Liver (tissue), 9 donors: ENCODE data around the gene NSUN2. TPM values are rescaled to one million over a fixed set of nuclear protein-coding genes. Genes with fewer than 3 reads are reported as not detected.

Experiments used
- DNase-seq: peaks from one replicate; pipeline ENCODE4 v3.0.0-alpha.2; 2017; ENCODE audit warnings: low spot score
- H3K27ac ChIP-seq, 2 donors: one replicate each; pipeline ENCODE4 v1.7.0; 2013; ENCODE audit warnings: inconsistent platforms in 2 of 2, low read length in 2 of 2, control low read depth in 1 of 2, low read depth in 1 of 2, mild to moderate bottlenecking in 1 of 2
- H3K27me3 ChIP-seq, 4 donors: one replicate each; pipeline versions ENCODE4 v1.6.1 to v1.7.0; 2013; ENCODE audit warnings: low read length in 3 of 4, inconsistent platforms in 1 of 4, mild to moderate bottlenecking in 1 of 4, moderate library complexity in 1 of 4; ENCODE audit not compliant: control insufficient read depth in 4 of 4, insufficient read depth in 4 of 4
- H3K36me3 ChIP-seq, 4 donors: one replicate each; pipeline versions ENCODE4 v1.6.1 to v1.7.0; 2013; ENCODE audit warnings: low read length in 3 of 4, mild to moderate bottlenecking in 3 of 4, low read depth in 1 of 4, moderate library complexity in 1 of 4; ENCODE audit not compliant: control insufficient read depth in 4 of 4, insufficient read depth in 3 of 4
- H3K4me1 ChIP-seq, 4 donors: one replicate each; pipeline versions ENCODE4 v1.6.1 to v1.7.0; 2013; ENCODE audit warnings: low read length in 3 of 4, mild to moderate bottlenecking in 3 of 4, moderate library complexity in 1 of 4; ENCODE audit not compliant: control insufficient read depth in 4 of 4, insufficient read depth in 4 of 4
- H3K4me3 ChIP-seq, 3 donors: one replicate each; pipeline versions ENCODE4 v1.6.1 to v1.7.0; 2013; ENCODE audit warnings: low read length in 3 of 3, control low read depth in 1 of 3, low read depth in 1 of 3, mild to moderate bottlenecking in 1 of 3
- H3K9ac ChIP-seq, 2 donors: one replicate each; pipeline ENCODE4 v1.7.0; 2013; ENCODE audit warnings: low read length in 2 of 2, mild to moderate bottlenecking in 2 of 2, moderate library complexity in 2 of 2, control low read depth in 1 of 2, low read depth in 1 of 2
- H3K9me3 ChIP-seq, 4 donors: one replicate each; pipeline versions ENCODE4 v1.6.1 to v1.7.0; 2013; ENCODE audit warnings: low read length in 3 of 4; ENCODE audit not compliant: control insufficient read depth in 4 of 4
- EGR1 ChIP-seq, 2 donors: IDR thresholded peaks; 2 replicates each; pipeline ENCODE4 v1.6.1; 2016 to 2018; ENCODE audit warnings: antibody characterized with exemption in 2 of 2, low read depth in 2 of 2
- FOXA1 ChIP-seq: IDR thresholded peaks from 2 replicates; pipeline ENCODE4 v1.6.1; 2016; ENCODE audit warnings: antibody characterized with exemption
- FOXA2 ChIP-seq: IDR thresholded peaks from 2 replicates; pipeline ENCODE4 v1.6.1; 2016; ENCODE audit warnings: antibody characterized with exemption
- GABPA ChIP-seq, 2 donors: IDR thresholded peaks in 1 of 2; conservative IDR thresholded peaks in 1 of 2; 2 replicates each; pipeline ENCODE4 v1.6.1; 2016; ENCODE audit warnings: antibody characterized with exemption in 2 of 2, mild to moderate bottlenecking in 1 of 2, moderate library complexity in 1 of 2
- HNF4A ChIP-seq, 2 donors: conservative IDR thresholded peaks; 2 replicates each; pipeline ENCODE4 v1.6.1; 2016; ENCODE audit warnings: antibody characterized with exemption in 2 of 2, mild to moderate bottlenecking in 2 of 2
- HNF4G ChIP-seq: IDR thresholded peaks from 2 replicates; pipeline ENCODE4 v1.6.1; 2016; ENCODE audit warnings: antibody characterized with exemption
- JUND ChIP-seq, 2 donors: IDR thresholded peaks; 2 replicates each; pipeline ENCODE4 v1.6.1; 2016; ENCODE audit warnings: antibody characterized with exemption in 2 of 2
- NR2F2 ChIP-seq: IDR thresholded peaks from 2 replicates; pipeline ENCODE4 v1.6.1; 2016; ENCODE audit warnings: antibody characterized with exemption
- RAD21 ChIP-seq, 2 donors: IDR thresholded peaks; 2 replicates each; pipeline ENCODE4 v1.6.1; 2016; ENCODE audit warnings: antibody characterized with exemption in 2 of 2, mild to moderate bottlenecking in 2 of 2
- RXRA ChIP-seq, 2 donors: IDR thresholded peaks; 2 replicates each; pipeline ENCODE4 v1.6.1; 2017 to 2018; ENCODE audit warnings: antibody characterized with exemption in 2 of 2, mild to moderate bottlenecking in 1 of 2
- SP1 ChIP-seq: IDR thresholded peaks from 2 replicates; pipeline ENCODE4 v1.6.1; 2018; ENCODE audit warnings: antibody characterized with exemption, mild to moderate bottlenecking
- TAF1 ChIP-seq: conservative IDR thresholded peaks from 2 replicates; pipeline ENCODE4 v1.6.1; 2016; ENCODE audit warnings: antibody characterized with exemption, mild to moderate bottlenecking
- YY1 ChIP-seq: IDR thresholded peaks from 2 replicates; pipeline ENCODE4 v1.6.1; 2016; ENCODE audit warnings: antibody characterized with exemption, mild to moderate bottlenecking
- WGBS: extraction: QIAGEN DNeasy Blood & Tissue Kit; methylation state at CpG from one replicate; pipeline ENCODE4 v1.1.7; 2013; 5-methylcytosine and 5-hydroxymethylcytosine counted together
- polyA plus RNA-seq, 2 donors: library from polyadenylated mRNA; stranded (reverse) in 1 of 2; unstranded in 1 of 2; fragments of 200-250 nt in 1 of 2; fragments of >200 nt in 1 of 2; fragmentation: Nextera tagmentation in 1 of 2; extraction: Ambion mirVana in 1 of 2; gene quantifications; one replicate each; pipeline versions ENCODE4 v1.2.1 to v1.2.3, GENCODE V29; 2013 to 2015
- total RNA-seq, 2 donors: library from RNA; depleted of rRNA; stranded (reverse); fragments of >200 nt; gene quantifications; one replicate each; pipeline ENCODE4 v1.2.3, GENCODE V29; 2014
- TF ChIP-seq, protein P1 (sequence below): IDR thresholded peaks from 2 replicates; pipeline ENCODE4 v1.6.1; 2016; ENCODE audit warnings: antibody characterized with exemption, mild to moderate bottlenecking
- TF ChIP-seq, protein P2 (sequence below): IDR thresholded peaks from 2 replicates; pipeline ENCODE4 v1.6.1; 2016; ENCODE audit warnings: antibody characterized with exemption
- TF ChIP-seq, protein P3 (sequence below): IDR thresholded peaks from 2 replicates; pipeline ENCODE4 v1.6.1; 2016; ENCODE audit warnings: antibody characterized with exemption
- TF ChIP-seq, protein P4 (sequence below): fragments of 150-350 bp; IDR thresholded peaks from 2 replicates; pipeline ENCODE4 v1.5.1; 2017; ENCODE audit warnings: improper control_type of control experiment, low read depth, low read length; ENCODE audit not compliant: missing input control
- donor health status: healthy.
- donor health status: healthy.
- donor health status: healthy.
- donor health status: healthy.
- donor health status: healthy.

The NSUN2 gene
- total and polyA plus RNA-seq, 4 donors: 26.9 to 52.2 (median 28.1) TPM

DNA sequence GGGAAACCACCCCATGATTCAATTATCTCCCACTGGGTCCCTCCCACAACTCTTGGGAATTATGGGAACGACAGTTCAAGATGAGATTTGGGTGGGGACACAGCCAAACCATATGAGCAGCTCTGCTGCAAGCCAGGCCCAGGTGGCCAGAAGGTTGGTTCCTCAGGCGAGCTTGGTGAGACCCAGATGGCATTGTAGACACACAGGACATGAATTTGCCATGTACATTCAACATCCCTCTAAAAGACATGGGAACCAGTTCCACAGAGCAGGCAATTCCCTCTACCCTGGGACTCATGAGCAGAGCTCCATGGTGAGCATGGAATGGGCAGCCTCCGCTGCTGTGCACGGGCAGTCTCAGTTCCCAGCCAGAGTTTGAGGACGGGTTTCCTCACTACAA lies 53.3 kb downstream of the NSUN2 start:
- Histone ChIP-seq H3K36me3 (no peaks in the 10 kb centered on the region), H3K4me1 (peaks cover 4 to 19% (median 8%) of the 10 kb centered on the region in 4 donors), H3K9me3 (no peaks in the 10 kb centered on the region), H3K27ac (no peak overlapping the region), H3K27me3 (no peaks in the 10 kb centered on the region), H3K9ac (no peak overlapping the region), H3K4me3 (no peak overlapping the region)
- WGBS: 87% methylated on average over 5 of the region's 5 CpGs
- no peak for DNase-seq
- no peak for TF ChIP-seq NR2F2
- no peak for TF ChIP-seq FOXA2
- no peak for TF ChIP-seq GABPA (IDR thresholded peaks at IDR 0.05 in 1 of 2, conservative IDR thresholded peaks at IDR 0.05 in 1 of 2)
- TF ChIP-seq SP1: no peak
- TF ChIP-seq HNF4A (conservative IDR thresholded peaks at IDR 0.05): no peak
- TF ChIP-seq, protein P1, sequence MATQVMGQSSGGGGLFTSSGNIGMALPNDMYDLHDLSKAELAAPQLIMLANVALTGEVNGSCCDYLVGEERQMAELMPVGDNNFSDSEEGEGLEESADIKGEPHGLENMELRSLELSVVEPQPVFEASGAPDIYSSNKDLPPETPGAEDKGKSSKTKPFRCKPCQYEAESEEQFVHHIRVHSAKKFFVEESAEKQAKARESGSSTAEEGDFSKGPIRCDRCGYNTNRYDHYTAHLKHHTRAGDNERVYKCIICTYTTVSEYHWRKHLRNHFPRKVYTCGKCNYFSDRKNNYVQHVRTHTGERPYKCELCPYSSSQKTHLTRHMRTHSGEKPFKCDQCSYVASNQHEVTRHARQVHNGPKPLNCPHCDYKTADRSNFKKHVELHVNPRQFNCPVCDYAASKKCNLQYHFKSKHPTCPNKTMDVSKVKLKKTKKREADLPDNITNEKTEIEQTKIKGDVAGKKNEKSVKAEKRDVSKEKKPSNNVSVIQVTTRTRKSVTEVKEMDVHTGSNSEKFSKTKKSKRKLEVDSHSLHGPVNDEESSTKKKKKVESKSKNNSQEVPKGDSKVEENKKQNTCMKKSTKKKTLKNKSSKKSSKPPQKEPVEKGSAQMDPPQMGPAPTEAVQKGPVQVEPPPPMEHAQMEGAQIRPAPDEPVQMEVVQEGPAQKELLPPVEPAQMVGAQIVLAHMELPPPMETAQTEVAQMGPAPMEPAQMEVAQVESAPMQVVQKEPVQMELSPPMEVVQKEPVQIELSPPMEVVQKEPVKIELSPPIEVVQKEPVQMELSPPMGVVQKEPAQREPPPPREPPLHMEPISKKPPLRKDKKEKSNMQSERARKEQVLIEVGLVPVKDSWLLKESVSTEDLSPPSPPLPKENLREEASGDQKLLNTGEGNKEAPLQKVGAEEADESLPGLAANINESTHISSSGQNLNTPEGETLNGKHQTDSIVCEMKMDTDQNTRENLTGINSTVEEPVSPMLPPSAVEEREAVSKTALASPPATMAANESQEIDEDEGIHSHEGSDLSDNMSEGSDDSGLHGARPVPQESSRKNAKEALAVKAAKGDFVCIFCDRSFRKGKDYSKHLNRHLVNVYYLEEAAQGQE: no peak
- no peak for TF ChIP-seq RXRA (IDR thresholded peaks at IDR 0.05)
- no peak for TF ChIP-seq TAF1
- no peak for TF ChIP-seq HNF4G
- no peak for TF ChIP-seq EGR1 (IDR thresholded peaks at IDR 0.05; ENCODE audit: low read depth in 2 of 2)

DNA sequence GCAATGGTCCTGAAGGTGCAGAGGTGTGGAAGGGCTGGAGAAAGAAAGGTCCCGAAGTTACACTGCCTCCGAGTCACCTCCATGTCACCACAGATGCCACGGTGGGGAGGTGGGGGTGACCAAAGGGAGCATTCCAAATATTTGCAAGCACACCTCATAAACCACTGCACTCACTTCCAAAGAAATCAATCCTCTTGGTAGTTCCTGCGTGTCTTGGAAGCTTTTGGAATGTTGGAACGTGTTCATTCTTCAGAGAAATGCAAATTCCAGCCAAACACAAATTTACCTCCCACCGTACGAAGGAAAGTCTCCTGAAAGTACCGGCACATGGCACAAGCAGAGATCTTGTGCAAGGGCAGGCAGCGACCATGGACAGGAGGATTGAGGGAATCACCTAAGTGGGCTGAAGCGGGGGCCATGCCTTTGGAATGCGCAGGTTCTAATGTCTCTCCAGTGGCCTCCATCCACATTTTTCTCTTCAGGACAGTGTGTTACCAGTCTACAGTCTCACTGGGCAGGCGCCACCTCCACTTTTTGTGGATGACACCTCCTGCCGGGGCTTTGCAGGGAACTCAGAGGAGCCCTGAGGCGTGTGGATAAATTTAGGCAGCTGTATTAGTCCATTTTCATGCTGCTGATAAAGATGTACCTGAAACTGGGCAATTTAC lies 54.0 kb downstream of the NSUN2 start:
- Histone ChIP-seq H3K9ac (no peak overlapping the region), H3K27me3 (no peaks in the 10 kb centered on the region), H3K4me1 (peaks cover 4 to 13% (median 7%) of the 10 kb centered on the region in 4 donors), H3K4me3 (no peak overlapping the region), H3K27ac (no peak overlapping the region), H3K36me3 (no peaks in the 10 kb centered on the region), H3K9me3 (no peaks in the 10 kb centered on the region)
- TF ChIP-seq EGR1 (IDR thresholded peaks at IDR 0.05; ENCODE audit: low read depth in 2 of 2): no peak
- TF ChIP-seq, protein P2, sequence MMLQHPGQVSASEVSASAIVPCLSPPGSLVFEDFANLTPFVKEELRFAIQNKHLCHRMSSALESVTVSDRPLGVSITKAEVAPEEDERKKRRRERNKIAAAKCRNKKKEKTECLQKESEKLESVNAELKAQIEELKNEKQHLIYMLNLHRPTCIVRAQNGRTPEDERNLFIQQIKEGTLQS: no peak
- TF ChIP-seq, protein P3, sequence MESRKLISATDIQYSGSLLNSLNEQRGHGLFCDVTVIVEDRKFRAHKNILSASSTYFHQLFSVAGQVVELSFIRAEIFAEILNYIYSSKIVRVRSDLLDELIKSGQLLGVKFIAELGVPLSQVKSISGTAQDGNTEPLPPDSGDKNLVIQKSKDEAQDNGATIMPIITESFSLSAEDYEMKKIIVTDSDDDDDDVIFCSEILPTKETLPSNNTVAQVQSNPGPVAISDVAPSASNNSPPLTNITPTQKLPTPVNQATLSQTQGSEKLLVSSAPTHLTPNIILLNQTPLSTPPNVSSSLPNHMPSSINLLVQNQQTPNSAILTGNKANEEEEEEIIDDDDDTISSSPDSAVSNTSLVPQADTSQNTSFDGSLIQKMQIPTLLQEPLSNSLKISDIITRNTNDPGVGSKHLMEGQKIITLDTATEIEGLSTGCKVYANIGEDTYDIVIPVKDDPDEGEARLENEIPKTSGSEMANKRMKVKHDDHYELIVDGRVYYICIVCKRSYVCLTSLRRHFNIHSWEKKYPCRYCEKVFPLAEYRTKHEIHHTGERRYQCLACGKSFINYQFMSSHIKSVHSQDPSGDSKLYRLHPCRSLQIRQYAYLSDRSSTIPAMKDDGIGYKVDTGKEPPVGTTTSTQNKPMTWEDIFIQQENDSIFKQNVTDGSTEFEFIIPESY: no peak
- no peak for TF ChIP-seq JUND (IDR thresholded peaks at IDR 0.05)
- no peak for TF ChIP-seq NR2F2
- no peak for TF ChIP-seq FOXA1
- TF ChIP-seq, protein P1: no peak
- no peak for TF ChIP-seq YY1
- no peak for TF ChIP-seq SP1
- no peak for TF ChIP-seq RXRA (IDR thresholded peaks at IDR 0.05)
- TF ChIP-seq, protein P4, sequence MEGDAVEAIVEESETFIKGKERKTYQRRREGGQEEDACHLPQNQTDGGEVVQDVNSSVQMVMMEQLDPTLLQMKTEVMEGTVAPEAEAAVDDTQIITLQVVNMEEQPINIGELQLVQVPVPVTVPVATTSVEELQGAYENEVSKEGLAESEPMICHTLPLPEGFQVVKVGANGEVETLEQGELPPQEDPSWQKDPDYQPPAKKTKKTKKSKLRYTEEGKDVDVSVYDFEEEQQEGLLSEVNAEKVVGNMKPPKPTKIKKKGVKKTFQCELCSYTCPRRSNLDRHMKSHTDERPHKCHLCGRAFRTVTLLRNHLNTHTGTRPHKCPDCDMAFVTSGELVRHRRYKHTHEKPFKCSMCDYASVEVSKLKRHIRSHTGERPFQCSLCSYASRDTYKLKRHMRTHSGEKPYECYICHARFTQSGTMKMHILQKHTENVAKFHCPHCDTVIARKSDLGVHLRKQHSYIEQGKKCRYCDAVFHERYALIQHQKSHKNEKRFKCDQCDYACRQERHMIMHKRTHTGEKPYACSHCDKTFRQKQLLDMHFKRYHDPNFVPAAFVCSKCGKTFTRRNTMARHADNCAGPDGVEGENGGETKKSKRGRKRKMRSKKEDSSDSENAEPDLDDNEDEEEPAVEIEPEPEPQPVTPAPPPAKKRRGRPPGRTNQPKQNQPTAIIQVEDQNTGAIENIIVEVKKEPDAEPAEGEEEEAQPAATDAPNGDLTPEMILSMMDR: no peak
- TF ChIP-seq TAF1: no peak
- no peak for TF ChIP-seq HNF4G
- no peak for TF ChIP-seq RAD21 (IDR thresholded peaks at IDR 0.05)
- no peak for TF ChIP-seq GABPA (IDR thresholded peaks at IDR 0.05 in 1 of 2, conservative IDR thresholded peaks at IDR 0.05 in 1 of 2)
- no peak for TF ChIP-seq FOXA2
- 88% methylated on average over 14 of the region's 14 CpGs for WGBS
- no peak for DNase-seq
